Hepatocyte (in vitro differentiated cells): ENCODE results near the gene C18orf63.

Source experiments
- CTCF ChIP-seq: fragments of 200-600 bp; sonication (generic); IDR thresholded peaks from 2 replicates; pipeline ENCODE4 v1.5.1; 2016; ENCODE audit warnings: antibody characterized with exemption, mild to moderate bottlenecking; ENCODE audit not compliant: poor library complexity
- EZH2phosphoT487 ChIP-seq: fragments of 200-600 bp; sonication (generic); IDR thresholded peaks from one replicate; pipeline ENCODE4 v1.6.1; 2018; ENCODE audit warnings: antibody characterized with exemption, mild to moderate bottlenecking, low read depth, moderate library complexity; ENCODE audit not compliant: unreplicated experiment, severe bottlenecking

GRCh38 chr18:74286856-74287255 lies 28.8 kb upstream of the C18orf63 start:
- TF ChIP-seq CTCF (no peak), EZH2phosphoT487 (no peak)
